HepG2 (cell line): ENCODE results near the gene HAGH. TPM values are rescaled to one million over a fixed set of nuclear protein-coding genes. Genes with fewer than 3 reads are reported as not detected.

ENCODE experiments used
- FOXM1 ChIP-seq: sonication (generic); formaldehyde crosslinking; IDR thresholded peaks from 2 replicates; pipeline ENCODE4 v1.5.0; 2020; ENCODE audit warnings: missing genetic modification reagents
- GMEB2 ChIP-seq: IDR thresholded peaks from 2 replicates; pipeline ENCODE4 v1.6.1; 2016; ENCODE audit warnings: missing biosample characterization, missing genetic modification reagents, low read depth
- ISX ChIP-seq: sonication (generic); formaldehyde crosslinking; conservative IDR thresholded peaks from 2 replicates; pipeline ENCODE4 v1.5.0; 2020; ENCODE audit warnings: missing genetic modification reagents
- JDP2 ChIP-seq: sonication (generic); formaldehyde crosslinking; IDR thresholded peaks from 2 replicates; pipeline ENCODE4 v1.8.1; 2022; ENCODE audit warnings: missing genetic modification reagents, borderline replicate concordance
- MEIS2 ChIP-seq: sonication (generic); formaldehyde crosslinking; IDR thresholded peaks from 2 replicates; pipeline ENCODE4 v1.9.0; 2021; ENCODE audit warnings: mild to moderate bottlenecking, missing genetic modification reagents
- MTERF4 ChIP-seq: sonication (generic); formaldehyde crosslinking; IDR thresholded peaks from 2 replicates; pipeline ENCODE4 v1.8.0; 2023; ENCODE audit warnings: mild to moderate bottlenecking, missing genetic modification reagents
- PPARG ChIP-seq: conservative IDR thresholded peaks from 2 replicates; pipeline ENCODE4 v1.6.1; 2016; ENCODE audit warnings: missing biosample characterization, missing genetic modification reagents
- PTBP1 ChIP-seq: fragments of 200-400 bp; formaldehyde crosslinking; IDR thresholded peaks from 2 replicates; pipeline ENCODE4 v1.6.1; 2018; ENCODE audit warnings: low read length, low read depth; ENCODE audit not compliant: poor library complexity, severe bottlenecking
- RAD21 ChIP-seq: fragments of 450-650 bp; formaldehyde crosslinking; IDR thresholded peaks from 2 replicates; pipeline ENCODE4 v1.5.0; 2020; ENCODE audit warnings: mild to moderate bottlenecking
- TARDBP ChIP-seq: sonication (generic); formaldehyde crosslinking; IDR thresholded peaks from 2 replicates; pipeline ENCODE4 v1.8.0; 2022; ENCODE audit warnings: mild to moderate bottlenecking, missing genetic modification reagents
- TBX3 ChIP-seq: fragments of 450-650 bp; IDR thresholded peaks from 2 replicates; pipeline ENCODE4 v1.6.1; 2017; ENCODE audit warnings: antibody characterized with exemption, mild to moderate bottlenecking, inconsistent platforms, borderline replicate concordance
- U2AF1 ChIP-seq: fragments of 200-400 bp; formaldehyde crosslinking; optimal IDR thresholded peaks from 2 replicates; pipeline ENCODE3; 2017; ENCODE audit warnings: mild to moderate bottlenecking, low read depth, low read length
- ZBTB7B ChIP-seq: sonication (generic); formaldehyde crosslinking; IDR thresholded peaks from 2 replicates; pipeline ENCODE4 v1.4.0; 2020; ENCODE audit warnings: missing genetic modification reagents
- ZGPAT ChIP-seq: IDR thresholded peaks from 2 replicates; pipeline ENCODE4 v1.6.1; 2016; ENCODE audit warnings: mild to moderate bottlenecking
- ZMYM3 ChIP-seq: sonication (generic); formaldehyde crosslinking; IDR thresholded peaks from 2 replicates; pipeline ENCODE4 v1.5.1; 2020; ENCODE audit warnings: mild to moderate bottlenecking, missing genetic modification reagents
- ZNF512B ChIP-seq: sonication (generic); formaldehyde crosslinking; IDR thresholded peaks from 2 replicates; pipeline ENCODE4 v1.5.1; 2020; ENCODE audit warnings: missing genetic modification reagents, mild to moderate bottlenecking, borderline replicate concordance
- ZNF543 ChIP-seq: sonication (generic); formaldehyde crosslinking; IDR thresholded peaks from 2 replicates; pipeline ENCODE4 v1.4.0; 2020; ENCODE audit warnings: mild to moderate bottlenecking, missing genetic modification reagents
- ZNF713 ChIP-seq: sonication (generic); formaldehyde crosslinking; IDR thresholded peaks from 2 replicates; pipeline ENCODE4 v1.4.0; 2020; ENCODE audit warnings: mild to moderate bottlenecking, missing genetic modification reagents
- ZNF772 ChIP-seq: sonication (generic); formaldehyde crosslinking; IDR thresholded peaks from 2 replicates; pipeline ENCODE4 v1.5.0; 2020; ENCODE audit warnings: mild to moderate bottlenecking, missing genetic modification reagents
- ZNF775 ChIP-seq: sonication (generic); formaldehyde crosslinking; IDR thresholded peaks from 2 replicates; pipeline ENCODE4 v1.4.0; 2020; ENCODE audit warnings: missing genetic modification reagents, mild to moderate bottlenecking, moderate library complexity, borderline replicate concordance
- ZNF788 ChIP-seq: sonication (generic); formaldehyde crosslinking; IDR thresholded peaks from 2 replicates; pipeline ENCODE4 v1.5.0; 2020; ENCODE audit warnings: mild to moderate bottlenecking, missing genetic modification reagents, borderline replicate concordance
- ZSCAN25 ChIP-seq: sonication (generic); formaldehyde crosslinking; IDR thresholded peaks from 2 replicates; pipeline ENCODE4 v1.8.0; 2022; ENCODE audit warnings: mild to moderate bottlenecking, missing genetic modification reagents
- ZSCAN30 ChIP-seq: sonication (generic); formaldehyde crosslinking; IDR thresholded peaks from 2 replicates; pipeline ENCODE4 v1.5.0; 2020; ENCODE audit warnings: mild to moderate bottlenecking, missing genetic modification reagents
- ZSCAN31 ChIP-seq: sonication (generic); formaldehyde crosslinking; IDR thresholded peaks from 2 replicates; pipeline ENCODE4 v1.5.0; 2020; ENCODE audit warnings: low read depth, mild to moderate bottlenecking, missing genetic modification reagents
- polyA plus RNA-seq, 8 experiments: library from polyadenylated mRNA; depleted of rRNA in 3 of 8; stranded (reverse) in 7 of 8; unstranded in 1 of 8; fragments of >200 nt; fragmentation: Illumina TruSeq in 4 of 8; extraction: Trizol in 4 of 8; gene quantifications; 2 replicates each; pipeline versions ENCODE4 v1.2.1 to v1.2.3, GENCODE V29; 2011 to 2016; ENCODE audit warnings: low read depth in 4 of 8, missing spikeins in 1 of 8, mixed read lengths in 1 of 8; ENCODE audit not compliant: insufficient read depth in 1 of 8
- total RNA-seq, 5 experiments: library from RNA; depleted of rRNA; stranded (reverse); fragments of >200 nt; fragmentation: Illumina TruSeq; extraction: Trizol; gene quantifications; 2 replicates each; pipeline ENCODE4 v1.2.3, GENCODE V29; 2016; ENCODE audit warnings: low read depth in 1 of 5
- TF ChIP-seq, protein P1 (sequence below): sonication (generic); formaldehyde crosslinking; IDR thresholded peaks from 2 replicates; pipeline ENCODE4 v1.5.0; 2020; ENCODE audit warnings: missing genetic modification reagents

Gene HAGH
- total and polyA plus RNA-seq, 2 of the 13 experiments (the other 11 are each of a cell fraction or from before 2014, with no cell fraction given), result 70.4 to 95.4 TPM

DNA sequence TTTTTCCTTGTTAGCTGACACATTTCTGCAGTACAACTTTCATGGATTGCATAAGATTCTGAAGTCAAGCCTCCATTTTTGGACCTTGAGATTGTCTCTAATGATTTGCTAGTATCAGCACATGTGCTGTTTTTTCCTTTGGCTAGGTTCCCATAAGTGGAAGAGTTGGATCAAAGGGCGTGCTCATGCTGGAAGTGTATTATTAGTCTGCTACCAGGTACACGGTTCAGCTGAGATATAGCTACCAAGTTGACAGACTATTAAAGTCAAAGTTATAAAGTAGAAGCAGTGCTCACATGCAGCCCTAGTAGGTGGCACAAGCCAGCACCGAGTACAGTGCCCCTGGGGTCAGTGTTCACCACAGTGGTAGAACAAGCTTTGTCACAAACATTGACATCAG is 3.6 kb upstream of the HAGH start (continued):
- TF ChIP-seq ZMYM3 (CRISPR knock-in tag), result 0 out of 2 replicates have a peak, but pooled peaks have one; percentile 30
- no peak for TF ChIP-seq ZNF512B
- TF ChIP-seq PPARG (CRISPR knock-in tag), result no peak
- no peak for TF ChIP-seq ZNF775 (CRISPR knock-in tag)
- TF ChIP-seq ZBTB7B (CRISPR knock-in tag), result 0 out of 2 replicates have a peak, but pooled peaks have one; percentile 25
- no peak for TF ChIP-seq ZNF713 (CRISPR knock-in tag)
- no peak for TF ChIP-seq TBX3
- no peak for TF ChIP-seq ZNF772 (CRISPR knock-in tag)
- no peak for TF ChIP-seq ISX (CRISPR knock-in tag)
- TF ChIP-seq PTBP1, result no peak
- TF ChIP-seq RAD21 (CRISPR knock-in tag), result no peak
- no peak for TF ChIP-seq JDP2
- TF ChIP-seq TARDBP (CRISPR knock-in tag), result no peak
- no peak for TF ChIP-seq ZSCAN31
- TF ChIP-seq MTERF4 (CRISPR knock-in tag), result no peak
- no peak for TF ChIP-seq U2AF1
- no peak for TF ChIP-seq ZNF788
- no peak for TF ChIP-seq MEIS2 (CRISPR knock-in tag)
- TF ChIP-seq, protein P1, sequence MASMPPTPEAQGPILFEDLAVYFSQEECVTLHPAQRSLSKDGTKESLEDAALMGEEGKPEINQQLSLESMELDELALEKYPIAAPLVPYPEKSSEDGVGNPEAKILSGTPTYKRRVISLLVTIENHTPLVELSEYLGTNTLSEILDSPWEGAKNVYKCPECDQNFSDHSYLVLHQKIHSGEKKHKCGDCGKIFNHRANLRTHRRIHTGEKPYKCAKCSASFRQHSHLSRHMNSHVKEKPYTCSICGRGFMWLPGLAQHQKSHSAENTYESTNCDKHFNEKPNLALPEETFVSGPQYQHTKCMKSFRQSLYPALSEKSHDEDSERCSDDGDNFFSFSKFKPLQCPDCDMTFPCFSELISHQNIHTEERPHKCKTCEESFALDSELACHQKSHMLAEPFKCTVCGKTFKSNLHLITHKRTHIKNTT (CRISPR knock-in tag), result no peak
- TF ChIP-seq ZSCAN30, result 0 out of 2 replicates have a peak, but pooled peaks have one; percentile 3
- peak; percentile 26; the same call in 1 of the 2 replicates for TF ChIP-seq ZGPAT (CRISPR knock-in tag)
- TF ChIP-seq GMEB2 (CRISPR knock-in tag), result no peak
- no peak for TF ChIP-seq ZSCAN25
- TF ChIP-seq ZNF543 (CRISPR knock-in tag), result no peak
- no peak for TF ChIP-seq FOXM1 (CRISPR knock-in tag)
